ENCODE data around the gene CTF1. TPM values are rescaled to one million over a fixed set of nuclear protein-coding genes. Genes with fewer than 3 reads are reported as not detected.

The CTF1 gene
- total and polyA plus RNA-seq, 10 of the 15 experiments (the other 5 are each of a cell fraction or from before 2014, with no cell fraction given): 0.04 to 0.46 (median 0.11) TPM; not detected in 3

DNA sequence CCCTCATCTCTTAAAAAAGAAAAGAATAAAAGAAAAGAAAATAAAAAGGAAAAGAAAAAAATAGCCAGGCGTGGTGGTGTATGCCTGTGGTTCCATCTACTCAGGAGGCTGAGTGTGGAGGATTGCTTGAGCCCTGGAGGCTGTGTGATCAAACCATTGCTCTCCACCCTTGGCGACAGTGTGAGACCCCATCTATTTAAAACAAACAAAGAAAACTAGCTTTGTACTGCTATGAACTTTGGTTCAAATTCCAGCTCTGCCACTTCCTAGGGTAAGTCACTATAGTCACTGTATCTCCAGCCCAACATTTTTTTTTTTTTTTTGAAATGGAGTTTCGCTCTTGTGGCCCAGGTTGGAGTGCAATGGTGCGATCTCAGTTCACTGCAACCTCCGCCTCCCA lies 4.2 kb downstream of the CTF1 start:
- no peak overlapping the region for H3K27ac ChIP-seq (ENCODE audit: control insufficient read depth, insufficient read depth)
- no TSS peak for BruUV-seq (replicated peaks)
- 95% methylated on average over 5 of the region's 5 CpGs for WGBS (ENCODE audit: insufficient coverage, insufficient replicate concordance, low lambda C conversion rate, missing lambda C conversion rate)
- intact Hi-C loops (cut with micrococcal nuclease; ENCODE audit: unreplicated experiment) (no loop called here), in situ Hi-C loops (cut with MboI) (no loop called here)
- no peak overlapping the region for H3K4me2 ChIP-seq (ENCODE audit: control insufficient read depth, insufficient read depth)
- H3K27me3 ChIP-seq (replicated peaks in 1 of 2; ENCODE audit: control insufficient read depth in 2 of 2, insufficient read depth in 2 of 2, low read length in 1 of 2): no peaks in the 10 kb centered on the region
- ChIA-PET CTCF (interaction anchor here (0.8 to 7.5 kb wide), 11 partner anchors 21 to 205 kb away, joined by 3 to 174 read pairs (median 9); no protein-coding TSS in a partner anchor), RAD21 (ENCODE audit: unreplicated experiment) (interaction anchor here (0.9 to 4.0 kb wide), 8 partner anchors 14 to 86 kb away, joined by 3 to 88 read pairs (median 6); no protein-coding TSS in a partner anchor), POLR2A (interaction anchor here (0.6 to 2.7 kb wide), 5 partner anchors 9 to 242 kb away, joined by 3 to 13 read pairs (median 3); no protein-coding TSS in a partner anchor), SMC1A (ENCODE audit: uncharacterized antibody, unreplicated experiment) (interaction anchor here (0.8 to 8.8 kb wide), 13 partner anchors 8 to 157 kb away, joined by 3 to 146 read pairs (median 4); partner anchors contain the start of gene ZNF629)
- ATAC-seq: no peak
- FAIRE-seq: no peak
- H3K4me1 ChIP-seq (ENCODE audit: control insufficient read depth, insufficient read depth, low read length): peaks cover 33% of the 10 kb centered on the region
- no peak for DNase-seq (ENCODE audit: low read depth, low spot score)
- TF ChIP-seq JUNB (IDR thresholded peaks at IDR 0.05) (no peak), TBL1XR1 (IDR thresholded peaks at IDR 0.05; ENCODE audit: low read depth, low read length) (no peak), HDAC6 (IDR thresholded peaks at IDR 0.05; ENCODE audit: unreplicated experiment) (no peak), ASH2L (IDR thresholded peaks at IDR 0.05; ENCODE audit: borderline replicate concordance, low read depth) (no peak), GABPA (IDR thresholded peaks at IDR 0.05; ENCODE audit: low read depth) (no peak), CHD1 (IDR thresholded peaks at IDR 0.05; ENCODE audit: low read depth, low read length) (no peak), MYC (IDR thresholded peaks at IDR 0.05; ENCODE audit: insufficient read depth, insufficient read length, insufficient replicate concordance, low read length, severe bottlenecking) (no peak), YBX1 (IDR thresholded peaks at IDR 0.05) (no peak), ZNF274 (IDR thresholded peaks at IDR 0.05; ENCODE audit: insufficient read depth, insufficient read length) (no peak), STAT1 (conservative IDR thresholded peaks at IDR 0.05) (no peak)
- TF ChIP-seq, protein P1, sequence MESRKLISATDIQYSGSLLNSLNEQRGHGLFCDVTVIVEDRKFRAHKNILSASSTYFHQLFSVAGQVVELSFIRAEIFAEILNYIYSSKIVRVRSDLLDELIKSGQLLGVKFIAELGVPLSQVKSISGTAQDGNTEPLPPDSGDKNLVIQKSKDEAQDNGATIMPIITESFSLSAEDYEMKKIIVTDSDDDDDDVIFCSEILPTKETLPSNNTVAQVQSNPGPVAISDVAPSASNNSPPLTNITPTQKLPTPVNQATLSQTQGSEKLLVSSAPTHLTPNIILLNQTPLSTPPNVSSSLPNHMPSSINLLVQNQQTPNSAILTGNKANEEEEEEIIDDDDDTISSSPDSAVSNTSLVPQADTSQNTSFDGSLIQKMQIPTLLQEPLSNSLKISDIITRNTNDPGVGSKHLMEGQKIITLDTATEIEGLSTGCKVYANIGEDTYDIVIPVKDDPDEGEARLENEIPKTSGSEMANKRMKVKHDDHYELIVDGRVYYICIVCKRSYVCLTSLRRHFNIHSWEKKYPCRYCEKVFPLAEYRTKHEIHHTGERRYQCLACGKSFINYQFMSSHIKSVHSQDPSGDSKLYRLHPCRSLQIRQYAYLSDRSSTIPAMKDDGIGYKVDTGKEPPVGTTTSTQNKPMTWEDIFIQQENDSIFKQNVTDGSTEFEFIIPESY (IDR thresholded peaks at IDR 0.05): no peak
- H4K20me1 ChIP-seq (ENCODE audit: control insufficient read depth, insufficient read depth): no peaks in the 10 kb centered on the region; the same call in 1 of the 2 replicates
- H3K4me3 ChIP-seq: no peak overlapping the region
- H3K36me3 ChIP-seq (ENCODE audit: control insufficient read depth in 2 of 2, insufficient read depth in 2 of 2, low read length in 1 of 2): no peaks in the 10 kb centered on the region
- H3K9ac ChIP-seq (ENCODE audit: control insufficient read depth, insufficient read depth, low read length): no peak overlapping the region
- H2AFZ ChIP-seq (ENCODE audit: control insufficient read depth, low read depth, low read length): no peak overlapping the region
- peaks cover 2% of the 10 kb centered on the region; the same call in 2 of the 3 replicates for H3K9me3 ChIP-seq (replicated peaks; ENCODE audit: control insufficient read depth, insufficient read depth, low read length)
- H3K79me2 ChIP-seq (ENCODE audit: control insufficient read depth, insufficient read depth, low read length): no peaks in the 10 kb centered on the region

Data from GM12878 (cell line).